Neuronal stem cell (in vitro differentiated cells): ENCODE data around the gene IL31.
A peak's percentile ranks its signal among the peaks of the same experiment; 100 is the strongest.

Experiments used
- DNase-seq: peaks from one replicate; pipeline ENCODE4 v3.0.0-alpha.2; 2013; ENCODE audit warnings: low spot score
- H2AFZ ChIP-seq: one replicate; pipeline ENCODE4 v1.6.1; 2013; ENCODE audit warnings: mild to moderate bottlenecking, low read length, inconsistent platforms
- H2AK5ac ChIP-seq: 2 replicates; pipeline ENCODE4 v1.6.1; 2013; ENCODE audit warnings: low read depth, mild to moderate bottlenecking, inconsistent platforms, low read length, moderate library complexity, mixed read lengths
- H2BK120ac ChIP-seq: 2 replicates; pipeline ENCODE4 v1.6.1; 2013; ENCODE audit warnings: low read depth, mild to moderate bottlenecking, inconsistent platforms, low read length, moderate library complexity, mixed read lengths
- H2BK12ac ChIP-seq: one replicate; pipeline ENCODE4 v1.6.1; 2013; ENCODE audit warnings: low read length, inconsistent platforms
- H2BK15ac ChIP-seq: 2 replicates; pipeline ENCODE4 v1.6.1; 2013; ENCODE audit warnings: mild to moderate bottlenecking, low read length, inconsistent platforms, mixed read lengths
- H2BK5ac ChIP-seq: one replicate; pipeline ENCODE4 v1.6.1; 2013; ENCODE audit warnings: inconsistent platforms, mild to moderate bottlenecking, low read length, moderate library complexity
- H3K14ac ChIP-seq: one replicate; pipeline ENCODE4 v1.6.1; 2013; ENCODE audit warnings: low read length, inconsistent platforms
- H3K18ac ChIP-seq: 2 replicates; pipeline ENCODE4 v1.6.1; 2013; ENCODE audit warnings: low read length, inconsistent platforms
- H3K23ac ChIP-seq: 2 replicates; pipeline ENCODE4 v1.6.1; 2013; ENCODE audit warnings: low read depth, mild to moderate bottlenecking, mixed read lengths, low read length, inconsistent platforms; ENCODE audit not compliant: poor library complexity
- H3K27ac ChIP-seq: replicated peaks from 3 replicates; pipeline ENCODE4 v1.5.1; 2013; ENCODE audit warnings: low read length, inconsistent platforms
- H3K27me3 ChIP-seq, 3 experiments: 2 replicates each; pipeline ENCODE4 v1.6.1; 2013; ENCODE audit warnings: low read length in 3 of 3, mild to moderate bottlenecking in 2 of 3, inconsistent platforms in 1 of 3, low read depth in 1 of 3, mixed read lengths in 1 of 3, moderate library complexity in 1 of 3; ENCODE audit not compliant: control insufficient read depth in 3 of 3, insufficient read depth in 3 of 3
- H3K36me3 ChIP-seq, 2 donors: replicated peaks in 1 of 2; 2 replicates each; pipeline ENCODE4 v1.6.1; 2013; ENCODE audit warnings: low read length in 2 of 2; ENCODE audit not compliant: control insufficient read depth in 2 of 2, insufficient read depth in 2 of 2
- H3K4ac ChIP-seq: 2 replicates; pipeline ENCODE4 v1.6.1; 2013; ENCODE audit warnings: inconsistent platforms, mild to moderate bottlenecking, low read length, moderate library complexity
- H3K4me1 ChIP-seq, 2 donors: 1 replicate in 1 of 2; 2 replicates in 1 of 2; pipeline ENCODE4 v1.6.1; 2013; ENCODE audit warnings: low read length in 2 of 2, low read depth in 1 of 2; ENCODE audit not compliant: control insufficient read depth in 2 of 2, insufficient read depth in 1 of 2
- H3K4me2 ChIP-seq: one replicate; pipeline ENCODE4 v1.6.1; 2013; ENCODE audit warnings: mild to moderate bottlenecking, low read length, inconsistent platforms; ENCODE audit not compliant: insufficient read depth, poor library complexity, severe bottlenecking
- H3K4me3 ChIP-seq, 2 donors: 2 replicates each; pipeline ENCODE4 v1.5.1; 2013; ENCODE audit warnings: low read length in 2 of 2, mild to moderate bottlenecking in 2 of 2, inconsistent platforms in 1 of 2, moderate library complexity in 1 of 2
- H3K79me1 ChIP-seq: one replicate; pipeline ENCODE4 v1.6.1; 2013; ENCODE audit warnings: low read depth, mild to moderate bottlenecking, inconsistent platforms, low read length, moderate library complexity
- H3K9ac ChIP-seq: one replicate; pipeline ENCODE4 v1.6.1; 2013; ENCODE audit warnings: mild to moderate bottlenecking, low read depth, low read length, inconsistent platforms; ENCODE audit not compliant: poor library complexity
- H3K9me3 ChIP-seq, 2 donors: replicated peaks in 1 of 2; 2 replicates each; pipeline versions ENCODE3 to v1.6.1; 2013; ENCODE audit warnings: low read length in 2 of 2, mild to moderate bottlenecking in 2 of 2, inconsistent platforms in 1 of 2, low read depth in 1 of 2, mixed read lengths in 1 of 2, moderate library complexity in 1 of 2; ENCODE audit not compliant: control insufficient read depth in 2 of 2, insufficient read depth in 1 of 2
- H4K8ac ChIP-seq: one replicate; pipeline ENCODE4 v1.6.1; 2013; ENCODE audit warnings: low read depth, mild to moderate bottlenecking, inconsistent platforms, low read length, moderate library complexity
- H4K91ac ChIP-seq: one replicate; pipeline ENCODE4 v1.6.1; 2013; ENCODE audit warnings: low read length, low read depth, mild to moderate bottlenecking, inconsistent platforms; ENCODE audit not compliant: poor library complexity
- WGBS, 2 donors: extraction: QIAGEN DNeasy Blood & Tissue Kit; methylation state at CpG; one replicate each; pipeline ENCODE4 v1.1.7; 2013; ENCODE audit warnings: missing lambda C conversion rate in 2 of 2, mixed read lengths in 1 of 2; ENCODE audit not compliant: insufficient read length in 2 of 2, insufficient replicate concordance in 1 of 2; ENCODE audit errors: extremely low coverage in 2 of 2; 5-methylcytosine and 5-hydroxymethylcytosine counted together

The IL31 gene

GRCh38 chr12:122202017-122202416 lies 28.0 kb upstream of the IL31 start:
- Histone ChIP-seq H3K4ac (no peak overlapping the region), H3K4me2 (no peak overlapping the region), H3K36me3 (peaks cover 6 to 8% of the 10 kb centered on the region in 2 donors), H3K9me3 (no peaks in the 10 kb centered on the region), H3K79me1 (no peaks in the 10 kb centered on the region), H3K27ac (no peak overlapping the region), H3K23ac (no peak overlapping the region), H2BK15ac (no peak overlapping the region), H3K4me1 (peaks cover 0 to 5% of the 10 kb centered on the region in 2 donors), H3K9ac (no peak overlapping the region), H4K8ac (no peak overlapping the region), H4K91ac (no peak overlapping the region), H3K4me3 (no peak overlapping the region), H3K27me3 (peaks cover 5 to 59% (median 32%) of the 10 kb centered on the region in 3 experiments), H2BK12ac (no peak overlapping the region), H2AFZ (no peak overlapping the region), H2AK5ac (no peak overlapping the region), H2BK120ac (no peak overlapping the region), H3K18ac (no peak overlapping the region), H2BK5ac (no peak overlapping the region), H3K14ac (no peak overlapping the region)
- WGBS, 2 donors = no CpG with 5 or more reads among the region's 6 CpGs
- no peak for DNase-seq

- Histone ChIP-seq H4K8ac (no peak overlapping the region), H3K23ac (no peak overlapping the region), H3K9ac (no peak overlapping the region), H2BK120ac (no peak overlapping the region), H2AK5ac (peak overlapping the region; percentile 19), H3K36me3 (peaks cover 1% of the 10 kb centered on the region in 2 donors), H3K27me3 (peaks cover 5 to 59% (median 32%) of the 10 kb centered on the region in 3 experiments), H3K27ac (no peak overlapping the region), H4K91ac (no peak overlapping the region), H2BK5ac (no peak overlapping the region), H3K79me1 (no peaks in the 10 kb centered on the region), H3K4ac (no peak overlapping the region), H3K18ac (no peak overlapping the region), H3K14ac (no peak overlapping the region), H3K4me1 (peaks cover 0 to 5% of the 10 kb centered on the region in 2 donors), H2AFZ (no peak overlapping the region), H2BK15ac (no peak overlapping the region), H2BK12ac (no peak overlapping the region), H3K9me3 (no peaks in the 10 kb centered on the region), H3K4me3 (no peak overlapping the region), H3K4me2 (no peak overlapping the region)
- DNase-seq = no peak
- WGBS, 2 donors = no CpG with 5 or more reads among the region's 5 CpGs
Observed at GRCh38 chr12:122201381-122201780, 27.4 kb upstream of the IL31 start.

- Histone ChIP-seq H2AK5ac (peak overlapping the region; percentile 90), H4K8ac (no peak overlapping the region), H3K9ac (no peak overlapping the region), H2BK120ac (no peak overlapping the region), H4K91ac (no peak overlapping the region), H3K18ac (peak overlapping the region; percentile 31), H3K27ac (no peak overlapping the region), H3K4me3 (no peak overlapping the region), H3K27me3 (peaks cover 5 to 59% (median 32%) of the 10 kb centered on the region in 3 experiments), H3K14ac (no peak overlapping the region), H2AFZ (no peak overlapping the region), H3K4me2 (no peak overlapping the region), H3K9me3 (no peaks in the 10 kb centered on the region), H3K36me3 (no peaks in the 10 kb centered on the region), H3K4me1 (peaks cover 0 to 5% of the 10 kb centered on the region in 2 donors), H2BK15ac (peak overlapping the region; percentile 1), H3K79me1 (no peaks in the 10 kb centered on the region), H3K23ac (peak overlapping the region; percentile 55), H2BK5ac (peak overlapping the region; percentile 44), H3K4ac (peak overlapping the region; percentile 37), H2BK12ac (peak overlapping the region; percentile 84)
- no peak for DNase-seq
- WGBS, 2 donors = no CpG with 5 or more reads among the region's 24 CpGs
Observed at GRCh38 chr12:122200541-122201175, 26.6 kb upstream of the IL31 start.

- H2BK12ac ChIP-seq = no peak overlapping the region
- H3K36me3 ChIP-seq = no peaks in the 10 kb centered on the region
- H3K14ac ChIP-seq = peak overlapping the region; percentile 56
- H3K18ac ChIP-seq = peak overlapping the region; percentile 13
- H2BK15ac ChIP-seq = no peak overlapping the region
- H3K27me3 ChIP-seq = peaks cover 5 to 51% (median 22%) of the 10 kb centered on the region in 3 experiments
- no peak overlapping the region for H4K8ac ChIP-seq
- no peak for DNase-seq
- H3K23ac ChIP-seq = peak overlapping the region; percentile 65
- no peak overlapping the region for H2AFZ ChIP-seq
- no peaks in the 10 kb centered on the region for H3K4me1 ChIP-seq
- H2BK120ac ChIP-seq = no peak overlapping the region
- H3K4ac ChIP-seq = peak overlapping the region; percentile 93
- H3K4me3 ChIP-seq = no peak overlapping the region
- peaks cover 0 to 3% of the 10 kb centered on the region in 2 donors for H3K9me3 ChIP-seq
- no peaks in the 10 kb centered on the region for H3K79me1 ChIP-seq
- no peak overlapping the region for H2AK5ac ChIP-seq
- H4K91ac ChIP-seq = no peak overlapping the region
- H2BK5ac ChIP-seq = no peak overlapping the region
- H3K27ac ChIP-seq = no peak overlapping the region
- no CpG with 5 or more reads among the region's 29 CpGs for WGBS, 2 donors
- H3K4me2 ChIP-seq = no peak overlapping the region
- H3K9ac ChIP-seq = no peak overlapping the region
Observed at GRCh38 chr12:122199484-122200355, 25.7 kb upstream of the IL31 start.
